MCF 10A (cell line): ENCODE results near the gene YBX3. TPM values are rescaled to one million over a fixed set of nuclear protein-coding genes. Genes with fewer than 3 reads are reported as not detected.
A peak's percentile ranks its signal among the peaks of the same experiment; 100 is the strongest.

Experiments used
- Bru-seq: library from RNA; stranded (reverse); fragments of 400-500 nt; gene quantifications from one replicate; lab custom pipeline; 2021; lab: Mats Ljungman, UMichigan
- BruChase-seq, 2 experiments: library from RNA; stranded (reverse); fragments of 400-500 nt; gene quantifications; one replicate each; lab custom pipeline; 2021; lab: Mats Ljungman, UMichigan
- BruUV-seq: library from RNA; stranded (reverse); fragments of 400-500 nt; replicated peaks from 2 replicates; lab custom pipeline; 2021; lab: Mats Ljungman, UMichigan
- CTCF ChIA-PET: fragments of 300-600 bp; sonication (Branson Sonifier 250); formaldehyde crosslinking; extraction: SDS; loops from one replicate; lab custom pipeline; 2021; ENCODE audit warnings: antibody characterized with exemption, inconsistent platforms; lab: Yijun Ruan, JAX
- POLR2A ChIA-PET: fragments of 300-600, 350-650 bp; sonication (Branson Sonifier 250); formaldehyde crosslinking; extraction: SDS; loops from one replicate; lab custom pipeline; 2020; ENCODE audit warnings: antibody characterized with exemption, inconsistent platforms; lab: Yijun Ruan, JAX
- DNase-seq: peaks from one replicate; pipeline ENCODE4 v3.0.0-alpha.2; 2018; ENCODE audit not compliant: unreplicated experiment
- H3K27ac Mint-ChIP-seq: one replicate; pipeline ENCODE4 v1.8.0; 2022; ENCODE audit warnings: mild to moderate bottlenecking, low read depth, mixed read lengths; ENCODE audit not compliant: unreplicated experiment
- H3K27me3 Mint-ChIP-seq: one replicate; pipeline ENCODE4 v1.8.0; 2022; ENCODE audit warnings: mixed read lengths; ENCODE audit not compliant: insufficient read depth, unreplicated experiment
- H3K36me3 Mint-ChIP-seq: one replicate; pipeline ENCODE4 v1.8.0; 2022; ENCODE audit warnings: mild to moderate bottlenecking, moderate library complexity, mixed read lengths; ENCODE audit not compliant: insufficient read depth, unreplicated experiment
- H3K4me1 Mint-ChIP-seq: one replicate; pipeline ENCODE4 v1.8.0; 2022; ENCODE audit warnings: mixed read lengths; ENCODE audit not compliant: insufficient read depth, unreplicated experiment
- H3K4me3 Mint-ChIP-seq: one replicate; pipeline ENCODE4 v1.8.0; 2022; ENCODE audit warnings: mild to moderate bottlenecking, moderate library complexity, mixed read lengths; ENCODE audit not compliant: unreplicated experiment
- H3K9me3 Mint-ChIP-seq: one replicate; pipeline ENCODE4 v1.8.0; 2022; ENCODE audit warnings: mixed read lengths; ENCODE audit not compliant: unreplicated experiment
- CTCF ChIP-seq: fragments of 200-600 bp; IDR thresholded peaks from one replicate; pipeline ENCODE4 v1.8.0; 2022; ENCODE audit warnings: antibody characterized with exemption, mild to moderate bottlenecking; ENCODE audit not compliant: unreplicated experiment
- intact Hi-C: fragments of 100-400 bp; cut with micrococcal nuclease; formaldehyde crosslinking; loops from 2 replicates; pipeline ENCODE4 v1.14.1; 2022
- long read RNA-seq: library from polyadenylated mRNA; stranded (forward); transcript quantifications from one replicate; pipeline ENCODE4 v2.0.0, GENCODE V29; 2022
- total RNA-seq: library from RNA; stranded (reverse); gene quantifications from 2 replicates; pipeline ENCODE4 v1.2.3, GENCODE V29; 2022

YBX3 gene
- total RNA-seq (545 and 577 TPM in 2 replicates), Bru-seq, nascent RNA (percentile 98 among the genes with signal in this experiment), BruChase-seq, experiment 1, labeled RNA remaining after a 6-hour chase (percentile 94 among the genes with signal in this experiment), BruChase-seq, experiment 2, labeled RNA remaining after a 2-hour chase (percentile 93 among the genes with signal in this experiment)
- long read RNA-seq, transcript YBX3-201 (10 exons, 1,796 nt) = major isoform, 1,553 of 2,911 reads
- long read RNA-seq, transcript YBX3-202 (9 exons, 1,708 nt) = minor isoform, 918 of 2,911 reads
- long read RNA-seq, partial matches to known transcripts = 32 of 2,911 reads
- long read RNA-seq, other reads (novel, unspliced or antisense) = 406 of 2,911 reads

GRCh38 chr12:10722905-10723746 is at the start of gene YBX3:
YBX3 (minus strand) TSS chr12:10723323; CDS start chr12:10723111, 212 bp downstream.
- peak; percentile 91 for DNase-seq
- ChIA-PET POLR2A (interaction anchor here (0.6 to 10.2 kb wide), 25 partner anchors 9 to 1999 kb away, joined by 3 to 192 read pairs (median 5); partner anchors contain the start of genes ETV6, GABARAPL1, MAGOHB and SMIM10L1), CTCF (interaction anchor here (0.6 to 4.0 kb wide), 7 partner anchors 9 to 1695 kb away, joined by 3 to 36 read pairs (median 3); no protein-coding TSS in a partner anchor)
- Mint-ChIP-seq H3K27ac (peak within 1 kb of the TSS; percentile 98), H3K27me3 (no peaks in the 10 kb centered on the region), H3K4me3 (peak within 1 kb of the TSS; percentile 99), H3K36me3 (peaks cover 28% of the 10 kb centered on the region), H3K4me1 (peaks cover 27% of the 10 kb centered on the region), H3K9me3 (no peaks in the 10 kb centered on the region)
- TF ChIP-seq CTCF = no peak
- BruUV-seq = no TSS peak
- intact Hi-C loops = loop anchor here (1.0 kb wide), 2 partner anchors 27 to 763 kb away; no protein-coding TSS in a partner anchor

- ChIA-PET CTCF (interaction anchor here (0.5 to 8.0 kb wide), 27 partner anchors 9 to 1313 kb away, joined by 3 to 138 read pairs (median 3); no protein-coding TSS in a partner anchor), POLR2A (interaction anchor here (0.6 to 1.7 kb wide), 7 partner anchors 12 to 718 kb away, joined by 3 to 7 read pairs (median 3); no protein-coding TSS in a partner anchor)
- H3K36me3 Mint-ChIP-seq = no peaks in the 10 kb centered on the region
- no TSS peak for BruUV-seq
- H3K27ac Mint-ChIP-seq = no peak overlapping the region
- no peaks in the 10 kb centered on the region for H3K9me3 Mint-ChIP-seq
- H3K4me1 Mint-ChIP-seq = no peaks in the 10 kb centered on the region
- H3K27me3 Mint-ChIP-seq = peaks cover 94% of the 10 kb centered on the region
- no peak overlapping the region for H3K4me3 Mint-ChIP-seq
- intact Hi-C loops = loop anchor here (1.0 to 10.0 kb wide), 5 partner anchors 194 to 1931 kb away; no protein-coding TSS in a partner anchor
- DNase-seq = peak; percentile 56
- peak; percentile 68 for TF ChIP-seq CTCF
Measured at GRCh38 chr12:10771132-10771733, 48.1 kb upstream of the YBX3 start.

DNA sequence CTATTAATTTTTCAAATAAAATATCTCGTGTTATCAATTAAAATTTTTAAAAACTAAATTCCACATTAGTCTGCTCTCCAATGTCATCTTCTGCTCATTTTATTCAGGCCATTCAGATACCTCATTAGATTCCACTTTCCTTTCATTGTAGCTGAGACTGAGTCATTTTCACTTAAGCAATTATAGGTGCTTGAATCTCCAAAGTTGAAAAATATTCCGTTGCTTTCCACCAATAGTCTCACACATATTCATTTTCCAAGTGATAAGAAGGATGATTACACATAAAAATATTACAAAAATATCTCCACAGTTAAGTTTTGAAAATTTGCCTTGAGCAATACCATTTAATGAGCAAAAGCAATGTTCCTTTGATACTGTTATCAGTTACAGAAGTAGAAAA is 36.5 kb upstream of the YBX3 start:
- Mint-ChIP-seq H3K4me1 (no peaks in the 10 kb centered on the region), H3K27ac (no peak overlapping the region), H3K9me3 (no peaks in the 10 kb centered on the region), H3K36me3 (no peaks in the 10 kb centered on the region), H3K4me3 (no peak overlapping the region), H3K27me3 (peaks cover 66% of the 10 kb centered on the region)
- ChIA-PET CTCF (interaction anchor here (1.1 to 3.1 kb wide), 2 partner anchors 10 to 727 kb away, joined by 5 to 12 read pairs; no protein-coding TSS in a partner anchor), POLR2A (interaction anchor here (1.1 kb wide), 1 partner anchor 36 kb away, joined by 3 read pairs; the partner anchor contains the start of gene YBX3)
- TF ChIP-seq CTCF = no peak
- no peak for DNase-seq
- intact Hi-C loops = no loop called here
- no TSS peak for BruUV-seq
